IMR-90 (cell line): ENCODE measurements around the gene SLIT3. TPM values are rescaled to one million over a fixed set of nuclear protein-coding genes. Genes with fewer than 3 reads are reported as not detected.

Source experiments
- ATAC-seq: fragments of 200-7000 bp; cut with Tn5 transposase; 2 replicates; pipeline ENCODE4 v1.9.1; 2020; ENCODE audit warnings: low read depth, mild to moderate bottlenecking, moderate library complexity
- BruUV-seq: library from RNA; stranded (reverse); fragments of 400-500 nt; replicated peaks from 2 replicates; lab custom pipeline; 2021; lab: Mats Ljungman, UMichigan
- CTCF ChIA-PET: fragments of 300-600 bp; formaldehyde crosslinking; extraction: SDS; loops from one replicate; lab custom pipeline; 2021; ENCODE audit warnings: antibody characterized with exemption; lab: Yijun Ruan, JAX
- POLR2A ChIA-PET: fragments of 300-600 bp; sonication (Branson Sonifier 250); formaldehyde crosslinking; loops from one replicate; lab custom pipeline; 2022; ENCODE audit warnings: antibody characterized with exemption; ENCODE audit not compliant: unreplicated experiment; lab: Charles Lee
- DNase-seq: peaks from one replicate; pipeline ENCODE4 v3.0.0; 2013
- H2AFZ ChIP-seq: replicated peaks from 2 replicates; pipeline ENCODE3; 2013; ENCODE audit warnings: low read length, mild to moderate bottlenecking; ENCODE audit not compliant: poor library complexity
- H2AK5ac ChIP-seq: 2 replicates; pipeline ENCODE4 v1.6.1; 2013; ENCODE audit warnings: low read depth, low read length, inconsistent platforms
- H2AK9ac ChIP-seq: replicated peaks from 2 replicates; pipeline ENCODE3; 2013; ENCODE audit warnings: mild to moderate bottlenecking, low read depth, low read length, moderate library complexity; ENCODE audit not compliant: poor library complexity
- H2BK120ac ChIP-seq: 2 replicates; pipeline ENCODE4 v1.6.1; 2013; ENCODE audit warnings: low read depth, low read length, inconsistent platforms
- H2BK15ac ChIP-seq: 3 replicates; pipeline ENCODE4 v1.6.1; 2013; ENCODE audit warnings: low read depth, low read length, inconsistent platforms
- H2BK20ac ChIP-seq: 2 replicates; pipeline ENCODE4 v1.6.1; 2013; ENCODE audit warnings: low read depth, mild to moderate bottlenecking, inconsistent platforms, low read length, moderate library complexity
- H2BK5ac ChIP-seq: 2 replicates; pipeline ENCODE4 v1.6.1; 2013; ENCODE audit warnings: mild to moderate bottlenecking, low read depth, low read length, inconsistent platforms; ENCODE audit not compliant: poor library complexity, severe bottlenecking
- H3K14ac ChIP-seq: replicated peaks from 2 replicates; pipeline ENCODE4 v1.6.1; 2013; ENCODE audit warnings: low read depth, low read length, inconsistent platforms
- H3K18ac ChIP-seq: 2 replicates; pipeline ENCODE4 v1.6.1; 2013; ENCODE audit warnings: low read depth, low read length, control low read depth
- H3K23ac ChIP-seq: 2 replicates; pipeline ENCODE4 v1.6.1; 2013; ENCODE audit warnings: low read depth, low read length, inconsistent platforms
- H3K27ac ChIP-seq: 2 replicates; pipeline ENCODE4 v1.5.1; 2013; ENCODE audit warnings: mild to moderate bottlenecking, control low read depth, low read length; ENCODE audit not compliant: insufficient read depth
- H3K27me3 ChIP-seq: 2 replicates; pipeline ENCODE4 v1.6.1; 2013; ENCODE audit warnings: low read length; ENCODE audit not compliant: control insufficient read depth, insufficient read depth
- H3K36me3 ChIP-seq: 2 replicates; pipeline ENCODE4 v1.6.1; 2013; ENCODE audit warnings: low read length, mixed read lengths; ENCODE audit not compliant: control insufficient read depth, insufficient read depth
- H3K4ac ChIP-seq: 2 replicates; pipeline ENCODE4 v1.6.1; 2013; ENCODE audit warnings: low read depth, low read length, inconsistent platforms
- H3K4me1 ChIP-seq: 2 replicates; pipeline ENCODE4 v1.6.1; 2013; ENCODE audit warnings: low read length, mixed read lengths; ENCODE audit not compliant: control insufficient read depth, insufficient read depth
- H3K4me2 ChIP-seq: 2 replicates; pipeline ENCODE4 v1.6.1; 2013; ENCODE audit warnings: low read depth, mild to moderate bottlenecking, control low read depth, low read length, moderate library complexity
- H3K4me3 ChIP-seq: 2 replicates; pipeline ENCODE4 v1.5.1; 2013; ENCODE audit warnings: low read depth, mild to moderate bottlenecking, control low read depth, low read length, moderate library complexity; ENCODE audit not compliant: insufficient read depth
- H3K56ac ChIP-seq: 2 replicates; pipeline ENCODE4 v1.6.1; 2013; ENCODE audit warnings: low read length, inconsistent platforms; ENCODE audit not compliant: insufficient read depth; ENCODE audit errors: extremely low read depth
- H3K79me1 ChIP-seq, 2 experiments: 2 replicates each; pipeline ENCODE4 v1.6.1; 2013; ENCODE audit warnings: low read length in 2 of 2, inconsistent platforms in 1 of 2, low read depth in 1 of 2
- H3K9ac ChIP-seq: 2 replicates; pipeline ENCODE4 v1.6.1; 2013; ENCODE audit warnings: low read depth, low read length, control low read depth
- H3K9me1 ChIP-seq: 2 replicates; pipeline ENCODE4 v1.6.1; 2013; ENCODE audit warnings: low read length, inconsistent platforms; ENCODE audit not compliant: insufficient read depth
- H3K9me3 ChIP-seq: 2 replicates; pipeline ENCODE4 v1.6.1; 2013; ENCODE audit warnings: low read length; ENCODE audit not compliant: control insufficient read depth, insufficient read depth
- H4K20me1 ChIP-seq: 2 replicates; pipeline ENCODE4 v1.6.1; 2013; ENCODE audit warnings: low read length, inconsistent platforms; ENCODE audit not compliant: insufficient read depth
- H4K5ac ChIP-seq: 2 replicates; pipeline ENCODE4 v1.6.1; 2013; ENCODE audit warnings: mild to moderate bottlenecking, low read depth, low read length, control low read depth
- H4K8ac ChIP-seq, 2 experiments: 2 replicates each; pipeline ENCODE4 v1.6.1; 2013; ENCODE audit warnings: low read depth in 2 of 2, low read length in 2 of 2, control low read depth in 1 of 2, inconsistent platforms in 1 of 2
- H4K91ac ChIP-seq: 2 replicates; pipeline ENCODE4 v1.6.1; 2013; ENCODE audit warnings: low read depth, low read length, inconsistent platforms; ENCODE audit not compliant: insufficient read depth
- BHLHE40 ChIP-seq: fragments of 150-350 bp; IDR thresholded peaks from 2 replicates; pipeline ENCODE4 v1.6.1; 2016; ENCODE audit warnings: mild to moderate bottlenecking, low read depth, low read length
- CEBPB ChIP-seq: IDR thresholded peaks from 2 replicates; pipeline ENCODE4 v1.6.1; 2012; ENCODE audit warnings: low read depth, low read length, improper control_type of control experiment
- CHD1 ChIP-seq: IDR thresholded peaks from 2 replicates; pipeline ENCODE4 v1.6.1; 2012; ENCODE audit warnings: low read depth, low read length, improper control_type of control experiment
- FOS ChIP-seq: fragments of 150-350 bp; IDR thresholded peaks from 2 replicates; pipeline ENCODE4 v1.6.1; 2016; ENCODE audit warnings: low read depth, low read length
- MAZ ChIP-seq: IDR thresholded peaks from 2 replicates; pipeline ENCODE4 v1.6.1; 2012; ENCODE audit warnings: low read depth, mild to moderate bottlenecking, low read length, improper control_type of control experiment, moderate library complexity, borderline replicate concordance
- NFE2L2 ChIP-seq: fragments of 150-350 bp; IDR thresholded peaks from 2 replicates; pipeline ENCODE4 v1.6.1; 2016; ENCODE audit warnings: low read depth, mild to moderate bottlenecking, low read length
- POLR2A ChIP-seq: IDR thresholded peaks from 2 replicates; pipeline ENCODE4 v1.6.1; 2012; ENCODE audit warnings: mild to moderate bottlenecking, low read depth, low read length
- RAD21 ChIP-seq: IDR thresholded peaks from 2 replicates; pipeline ENCODE4 v1.6.1; 2012; ENCODE audit warnings: low read length, improper control_type of control experiment
- RFX5 ChIP-seq: IDR thresholded peaks from 2 replicates; pipeline ENCODE4 v1.8.0; 2012; ENCODE audit warnings: low read depth, mild to moderate bottlenecking, low read length, moderate library complexity
- SMC3 ChIP-seq: fragments of 150-350 bp; IDR thresholded peaks from 2 replicates; pipeline ENCODE4 v1.6.1; 2016; ENCODE audit warnings: low read depth, mild to moderate bottlenecking, antibody characterized with exemption, low read length, moderate library complexity
- WGBS, 2 experiments: methylation state at CpG; one replicate each; pipeline versions ENCODE4 v1.1.5 to v1.1.7; 2013; ENCODE audit warnings: missing lambda C conversion rate in 2 of 2; ENCODE audit not compliant: insufficient read length in 1 of 2; ENCODE audit errors: extremely low coverage in 2 of 2; 5-methylcytosine and 5-hydroxymethylcytosine counted together
- dilution Hi-C: fragments of 300-500 bp; cut with HindIII; formaldehyde crosslinking; loops from one replicate; pipeline ENCODE4 v1.14.3; 2018; ENCODE audit warnings: low sequenced_read_pairs; ENCODE audit not compliant: unreplicated experiment
- in situ Hi-C: fragments of 300-500 bp; cut with MboI; formaldehyde crosslinking; loops from 3 replicates; pipeline ENCODE4 v1.14.3; 2019; ENCODE audit warnings: low sequenced_read_pairs, inconsistent platforms, mixed read lengths
- intact Hi-C: fragments of 100-400 bp; cut with micrococcal nuclease; formaldehyde crosslinking; loops from 2 replicates; pipeline ENCODE4 v1.10.0; 2022
- polyA plus RNA-seq, 3 experiments: library from polyadenylated mRNA; depleted of rRNA; stranded (reverse); fragments of >200 nt; gene quantifications; 2 replicates each; pipeline ENCODE4 v1.2.3, GENCODE V29; 2012; ENCODE audit warnings: low replicate concordance in 1 of 3
- total RNA-seq: library from RNA; depleted of rRNA; stranded (reverse); fragments of >200 nt; gene quantifications from 2 replicates; pipeline ENCODE4 v1.2.3, GENCODE V29; 2012
- TF ChIP-seq, protein P1 (sequence below): fragments of 150-350 bp; IDR thresholded peaks from 2 replicates; pipeline ENCODE4 v1.6.1; 2016; ENCODE audit warnings: low read depth, mild to moderate bottlenecking, low read length, moderate library complexity, borderline replicate concordance
- TF ChIP-seq, protein P2 (sequence below): conservative IDR thresholded peaks from 2 replicates; pipeline ENCODE4 v1.5.1; 2012; ENCODE audit warnings: mild to moderate bottlenecking, low read depth, low read length, improper control_type of control experiment
- TF ChIP-seq, protein P3 (sequence below): fragments of 150-350 bp; IDR thresholded peaks from 2 replicates; pipeline ENCODE4 v1.6.1; 2017; ENCODE audit warnings: mild to moderate bottlenecking, antibody characterized with exemption, low read length, low read depth

The SLIT3 gene
- total and polyA plus RNA-seq, 2 of the 4 experiments (the other 2 are of a cell fraction), result 0.18 to 0.50 TPM

DNA sequence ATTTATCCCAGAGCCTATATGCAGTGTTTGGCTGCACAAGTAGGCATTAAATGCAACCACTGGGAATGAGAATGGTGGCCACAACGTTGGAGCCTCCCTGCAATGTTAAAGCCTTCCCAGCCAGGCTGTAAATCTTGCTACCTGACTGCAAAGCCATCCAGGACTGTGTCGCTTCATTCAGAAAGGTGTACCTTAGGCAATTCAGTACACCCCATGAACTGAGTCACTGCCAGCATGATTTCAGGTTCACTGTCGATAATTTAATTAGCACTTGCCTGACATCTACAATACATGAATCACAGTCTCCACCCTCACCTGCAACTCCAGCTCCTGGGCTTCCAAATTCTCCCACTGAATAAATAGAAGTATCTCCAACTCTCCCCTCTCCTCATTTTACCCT lies 108.4 kb downstream of the SLIT3 start:
- Histone ChIP-seq H3K27ac (no peak overlapping the region), H4K5ac (no peak overlapping the region), H3K18ac (no peak overlapping the region), H2BK120ac (no peak overlapping the region), H2BK20ac (no peak overlapping the region), H3K27me3 (no peaks in the 10 kb centered on the region), H3K79me1 (no peaks in the 10 kb centered on the region), H4K91ac (no peak overlapping the region), H3K9me1 (no peaks in the 10 kb centered on the region), H3K56ac (no peak overlapping the region), H3K36me3 (no peaks in the 10 kb centered on the region), H3K4me1 (no peaks in the 10 kb centered on the region), H2AFZ (no peak overlapping the region), H3K23ac (no peak overlapping the region), H2AK9ac (no peak overlapping the region), H3K14ac (no peak overlapping the region), H2BK15ac (no peak overlapping the region), H2BK5ac (no peak overlapping the region), H3K4me2 (no peak overlapping the region), H3K9ac (no peak overlapping the region), H4K8ac (no peak overlapping the region), H3K4me3 (no peak overlapping the region), H2AK5ac (no peak overlapping the region), H4K20me1 (no peaks in the 10 kb centered on the region), H3K4ac (no peak overlapping the region), H3K9me3 (peaks cover 21% of the 10 kb centered on the region)
- CTCF ChIA-PET, result interaction anchor here (0.6 kb wide), 1 partner anchor 299 kb away, joined by 4 read pairs; no protein-coding TSS in a partner anchor
- TF ChIP-seq NFE2L2, result no peak
- TF ChIP-seq, protein P1, sequence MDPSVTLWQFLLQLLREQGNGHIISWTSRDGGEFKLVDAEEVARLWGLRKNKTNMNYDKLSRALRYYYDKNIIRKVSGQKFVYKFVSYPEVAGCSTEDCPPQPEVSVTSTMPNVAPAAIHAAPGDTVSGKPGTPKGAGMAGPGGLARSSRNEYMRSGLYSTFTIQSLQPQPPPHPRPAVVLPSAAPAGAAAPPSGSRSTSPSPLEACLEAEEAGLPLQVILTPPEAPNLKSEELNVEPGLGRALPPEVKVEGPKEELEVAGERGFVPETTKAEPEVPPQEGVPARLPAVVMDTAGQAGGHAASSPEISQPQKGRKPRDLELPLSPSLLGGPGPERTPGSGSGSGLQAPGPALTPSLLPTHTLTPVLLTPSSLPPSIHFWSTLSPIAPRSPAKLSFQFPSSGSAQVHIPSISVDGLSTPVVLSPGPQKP, result no peak
- TF ChIP-seq POLR2A, result no peak
- no peak for TF ChIP-seq FOS
- no peak for TF ChIP-seq BHLHE40
- no peak for TF ChIP-seq RAD21
- TF ChIP-seq, protein P2, sequence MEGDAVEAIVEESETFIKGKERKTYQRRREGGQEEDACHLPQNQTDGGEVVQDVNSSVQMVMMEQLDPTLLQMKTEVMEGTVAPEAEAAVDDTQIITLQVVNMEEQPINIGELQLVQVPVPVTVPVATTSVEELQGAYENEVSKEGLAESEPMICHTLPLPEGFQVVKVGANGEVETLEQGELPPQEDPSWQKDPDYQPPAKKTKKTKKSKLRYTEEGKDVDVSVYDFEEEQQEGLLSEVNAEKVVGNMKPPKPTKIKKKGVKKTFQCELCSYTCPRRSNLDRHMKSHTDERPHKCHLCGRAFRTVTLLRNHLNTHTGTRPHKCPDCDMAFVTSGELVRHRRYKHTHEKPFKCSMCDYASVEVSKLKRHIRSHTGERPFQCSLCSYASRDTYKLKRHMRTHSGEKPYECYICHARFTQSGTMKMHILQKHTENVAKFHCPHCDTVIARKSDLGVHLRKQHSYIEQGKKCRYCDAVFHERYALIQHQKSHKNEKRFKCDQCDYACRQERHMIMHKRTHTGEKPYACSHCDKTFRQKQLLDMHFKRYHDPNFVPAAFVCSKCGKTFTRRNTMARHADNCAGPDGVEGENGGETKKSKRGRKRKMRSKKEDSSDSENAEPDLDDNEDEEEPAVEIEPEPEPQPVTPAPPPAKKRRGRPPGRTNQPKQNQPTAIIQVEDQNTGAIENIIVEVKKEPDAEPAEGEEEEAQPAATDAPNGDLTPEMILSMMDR, result no peak
- no peak for TF ChIP-seq SMC3
- TF ChIP-seq CHD1, result no peak
- no peak for TF ChIP-seq CEBPB
- TF ChIP-seq RFX5, result no peak
- TF ChIP-seq, protein P3, sequence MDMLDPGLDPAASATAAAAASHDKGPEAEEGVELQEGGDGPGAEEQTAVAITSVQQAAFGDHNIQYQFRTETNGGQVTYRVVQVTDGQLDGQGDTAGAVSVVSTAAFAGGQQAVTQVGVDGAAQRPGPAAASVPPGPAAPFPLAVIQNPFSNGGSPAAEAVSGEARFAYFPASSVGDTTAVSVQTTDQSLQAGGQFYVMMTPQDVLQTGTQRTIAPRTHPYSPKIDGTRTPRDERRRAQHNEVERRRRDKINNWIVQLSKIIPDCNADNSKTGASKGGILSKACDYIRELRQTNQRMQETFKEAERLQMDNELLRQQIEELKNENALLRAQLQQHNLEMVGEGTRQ, result no peak
- no peak for TF ChIP-seq MAZ
- intact Hi-C loops (no loop called here), dilution Hi-C loops (no loop called here), in situ Hi-C loops (no loop called here)
- ATAC-seq, result no peak
- POLR2A ChIA-PET, result no interaction called here
- BruUV-seq, result no TSS peak
- WGBS, 2 experiments, result 24% methylated on average over 3 of the region's 3 CpGs; no CpG with 5 or more reads in 1 of the 2 experiments
- DNase-seq, result no peak
